Left ventricle myocardium inferior (tissue), 1 donor: Measurements from ENCODE around the gene ADAMTSL1. TPM values are rescaled to one million over a fixed set of nuclear protein-coding genes. Genes with fewer than 3 reads are reported as not detected.

ENCODE experiments used
- DNase-seq: peaks from one replicate; pipeline ENCODE4 v3.0.0-alpha.2; 2020
- H3K27ac ChIP-seq: fragments of 200-600 bp; replicated peaks from 2 replicates; pipeline ENCODE4 v1.8.0; 2021
- H3K27me3 ChIP-seq: fragments of 200-600 bp; 2 replicates; pipeline ENCODE4 v1.8.0; 2021; ENCODE audit warnings: low read depth
- H3K36me3 ChIP-seq: fragments of 200-600 bp; 2 replicates; pipeline ENCODE4 v1.8.0; 2021
- H3K4me1 ChIP-seq: fragments of 200-600 bp; 2 replicates; pipeline ENCODE4 v1.8.0; 2021
- H3K4me3 ChIP-seq: fragments of 200-600 bp; 2 replicates; pipeline ENCODE4 v1.8.0; 2021; ENCODE audit warnings: mild to moderate bottlenecking, moderate library complexity
- H3K9me3 ChIP-seq: fragments of 200-600 bp; replicated peaks from 2 replicates; pipeline ENCODE4 v1.8.0; 2021
- CTCF ChIP-seq: fragments of 200-600 bp; IDR thresholded peaks from 2 replicates; pipeline ENCODE4 v1.8.0; 2021; ENCODE audit warnings: antibody characterized with exemption, mild to moderate bottlenecking, borderline replicate concordance
- intact Hi-C: fragments of 100-400 bp; cut with micrococcal nuclease; formaldehyde crosslinking; loops from one replicate; pipeline ENCODE4 v1.11.0; 2022
- total RNA-seq: library from RNA; stranded (reverse); fragmentation: NEBNext Ultra II Directional; extraction: Animal tissue kit (Norgen Biotek cat#: 25700); gene quantifications from one replicate; pipeline ENCODE4 v1.2.1, GENCODE V29; 2021
- donor health status: DM: no; HTN: yes; CAD: no; lungs with severe emphysema.

Gene ADAMTSL1
- total RNA-seq, 1 donor from 2014 or later = 1.7 TPM

- intact Hi-C loops = no loop called here
- H3K36me3 ChIP-seq = no peaks in the 10 kb centered on the region
- no peaks in the 10 kb centered on the region for H3K4me1 ChIP-seq
- H3K27ac ChIP-seq = no peak overlapping the region
- H3K27me3 ChIP-seq = no peaks in the 10 kb centered on the region
- no peaks in the 10 kb centered on the region for H3K9me3 ChIP-seq
- no peak for DNase-seq
- H3K4me3 ChIP-seq = no peak overlapping the region
- TF ChIP-seq CTCF = no peak
These were observed 25.1 kb downstream of the ADAMTSL1 start for GRCh38 chr9:18499062-18499461.

GRCh38 chr9:18499980-18500379 is 26.0 kb downstream of the ADAMTSL1 start:
- TF ChIP-seq CTCF = no peak
- Histone ChIP-seq H3K9me3 (no peaks in the 10 kb centered on the region), H3K36me3 (no peaks in the 10 kb centered on the region), H3K4me3 (no peak overlapping the region), H3K4me1 (no peaks in the 10 kb centered on the region), H3K27ac (no peak overlapping the region), H3K27me3 (no peaks in the 10 kb centered on the region)
- intact Hi-C loops = no loop called here
- DNase-seq = no peak

GRCh38 chr9:18500451-18500850 is 26.5 kb downstream of the ADAMTSL1 start:
- no peak for TF ChIP-seq CTCF
- H3K36me3 ChIP-seq = no peaks in the 10 kb centered on the region
- H3K27ac ChIP-seq = no peak overlapping the region
- H3K4me3 ChIP-seq = no peak overlapping the region
- intact Hi-C loops = no loop called here
- H3K27me3 ChIP-seq = no peaks in the 10 kb centered on the region
- no peaks in the 10 kb centered on the region for H3K9me3 ChIP-seq
- no peaks in the 10 kb centered on the region for H3K4me1 ChIP-seq
- DNase-seq = no peak

GRCh38 chr9:18501949-18502348 is 28.0 kb downstream of the ADAMTSL1 start:
- no peak for DNase-seq
- Histone ChIP-seq H3K4me1 (no peaks in the 10 kb centered on the region), H3K4me3 (no peak overlapping the region), H3K9me3 (no peaks in the 10 kb centered on the region), H3K36me3 (no peaks in the 10 kb centered on the region), H3K27ac (no peak overlapping the region), H3K27me3 (no peaks in the 10 kb centered on the region)
- no peak for TF ChIP-seq CTCF
- intact Hi-C loops = no loop called here

- H3K27ac ChIP-seq = no peak overlapping the region
- H3K9me3 ChIP-seq = no peaks in the 10 kb centered on the region
- intact Hi-C loops = no loop called here
- no peaks in the 10 kb centered on the region for H3K27me3 ChIP-seq
- H3K4me3 ChIP-seq = no peak overlapping the region
- TF ChIP-seq CTCF = no peak
- no peaks in the 10 kb centered on the region for H3K4me1 ChIP-seq
- no peaks in the 10 kb centered on the region for H3K36me3 ChIP-seq
- DNase-seq = no peak
These were observed 28.6 kb downstream of the ADAMTSL1 start for GRCh38 chr9:18502546-18502945.

GRCh38 chr9:18504707-18505106 is 30.8 kb downstream of the ADAMTSL1 start:
- Histone ChIP-seq H3K36me3 (no peaks in the 10 kb centered on the region), H3K9me3 (peaks cover 7% of the 10 kb centered on the region), H3K27ac (no peak overlapping the region), H3K4me1 (no peaks in the 10 kb centered on the region), H3K4me3 (no peak overlapping the region), H3K27me3 (no peaks in the 10 kb centered on the region)
- TF ChIP-seq CTCF = no peak
- DNase-seq = no peak
- intact Hi-C loops = no loop called here
